SK-N-SH (cell line): ENCODE data around the gene SHISAL1. TPM values are rescaled to one million over a fixed set of nuclear protein-coding genes. Genes with fewer than 3 reads are reported as not detected.
A peak's percentile ranks its signal among the peaks of the same experiment; 100 is the strongest.

Experiments
- CTCF ChIA-PET: fragments of 300-600, 350-600 bp; formaldehyde crosslinking; extraction: SDS; loops from one replicate; lab custom pipeline; 2021; lab: Yijun Ruan, JAX
- POLR2A ChIA-PET: fragments of 350-600 bp; sonication (Branson Sonifier 250); formaldehyde crosslinking; extraction: SDS; loops from one replicate; lab custom pipeline; 2020; ENCODE audit warnings: antibody characterized with exemption, inconsistent platforms; lab: Yijun Ruan, JAX
- DNase-seq: peaks from one replicate; pipeline ENCODE4 v3.0.0; 2012
- H2AFZ ChIP-seq: fragments of 200-600 bp; sonication (generic); 2 replicates; pipeline ENCODE4 v1.8.1; 2016; ENCODE audit warnings: antibody characterized with exemption, mild to moderate bottlenecking, low read depth
- H3F3A ChIP-seq: fragments of 200-600 bp; sonication (generic); replicated peaks from 2 replicates; pipeline ENCODE3; 2016; ENCODE audit warnings: antibody characterized with exemption, mild to moderate bottlenecking; ENCODE audit not compliant: insufficient read depth
- H3K27ac ChIP-seq, 2 experiments: fragments of 200-500 bp in 1 of 2; fragments of 200-600 bp in 1 of 2; sonication (Bioruptor generic) in 1 of 2; sonication (generic), shearing (Covaris generic) in 1 of 2; 2 replicates each; pipeline versions ENCODE4 v1.5.1 to v1.6.1; 2014 to 2016; ENCODE audit warnings: low read depth in 2 of 2, inconsistent platforms in 1 of 2, low read length in 1 of 2, mild to moderate bottlenecking in 1 of 2, mixed read lengths in 1 of 2
- H3K27me3 ChIP-seq: fragments of 200-600 bp; sonication (generic), shearing (Covaris generic); 2 replicates; pipeline ENCODE4 v1.6.1; 2016; ENCODE audit warnings: mixed run types; ENCODE audit not compliant: insufficient read depth
- H3K36me3 ChIP-seq, 2 experiments: fragments of 200-500 bp in 1 of 2; fragments of 200-600 bp in 1 of 2; sonication (Bioruptor generic) in 1 of 2; sonication (generic) in 1 of 2; replicated peaks in 1 of 2; 2 replicates each; pipeline versions ENCODE3 to v1.5.1; 2014 to 2016; ENCODE audit warnings: low read length in 1 of 2, mild to moderate bottlenecking in 1 of 2; ENCODE audit not compliant: insufficient read depth in 2 of 2, control insufficient read depth in 1 of 2
- H3K4me1 ChIP-seq, 2 experiments: fragments of 200-500 bp in 1 of 2; fragments of 200-600 bp in 1 of 2; sonication (Bioruptor generic) in 1 of 2; sonication (generic), shearing (Covaris generic) in 1 of 2; 2 replicates each; pipeline versions ENCODE4 v1.5.1 to v1.6.1; 2014 to 2016; ENCODE audit warnings: low read depth in 1 of 2, low read length in 1 of 2, mixed run types in 1 of 2; ENCODE audit not compliant: insufficient read depth in 2 of 2, control insufficient read depth in 1 of 2
- H3K4me2 ChIP-seq: fragments of 200-600 bp; sonication (generic), shearing (Covaris generic); 2 replicates; pipeline ENCODE4 v1.6.1; 2017; ENCODE audit warnings: mixed run types
- H3K4me3 ChIP-seq, 2 experiments: fragments of 200-500 bp in 1 of 2; fragments of 200-600 bp in 1 of 2; sonication (Bioruptor generic) in 1 of 2; sonication (generic), shearing (Covaris generic) in 1 of 2; 2 replicates each; pipeline versions ENCODE4 v1.5.1 to v1.8.1; 2014 to 2016; ENCODE audit warnings: low read depth in 2 of 2, inconsistent platforms in 1 of 2, low read length in 1 of 2, mild to moderate bottlenecking in 1 of 2, mixed read lengths in 1 of 2, moderate library complexity in 1 of 2
- H3K79me2 ChIP-seq: fragments of 200-600 bp; sonication (generic); 2 replicates; pipeline ENCODE4 v1.8.1; 2017; ENCODE audit warnings: mild to moderate bottlenecking; ENCODE audit not compliant: insufficient read depth
- H3K9ac ChIP-seq: fragments of 200-600 bp; sonication (generic); 2 replicates; pipeline ENCODE4 v1.6.1; 2017; ENCODE audit warnings: mixed run types
- H3K9me2 ChIP-seq: fragments of 200-600 bp; sonication (generic); 2 replicates; pipeline ENCODE4 v1.6.1; 2017; ENCODE audit warnings: mixed run types
- H3K9me3 ChIP-seq: fragments of 200-600 bp; sonication (generic); 2 replicates; pipeline ENCODE4 v1.6.1; 2017; ENCODE audit warnings: mixed run types, mild to moderate bottlenecking, moderate library complexity
- H4K20me1 ChIP-seq: fragments of 200-600 bp; sonication (generic); 2 replicates; pipeline ENCODE4 v1.6.1; 2017; ENCODE audit warnings: mild to moderate bottlenecking, mixed run types; ENCODE audit not compliant: insufficient read depth
- CHD2 ChIP-seq: fragments of 150-350 bp; IDR thresholded peaks from 2 replicates; pipeline ENCODE4 v1.6.1; 2018; ENCODE audit warnings: low read length; ENCODE audit not compliant: partially characterized antibody
- ELF1 ChIP-seq: IDR thresholded peaks from 2 replicates; pipeline ENCODE4 v1.4.0; 2012
- EP300 ChIP-seq, 2 experiments: IDR thresholded peaks; 2 replicates each; pipeline versions ENCODE4 v1.4.0 to v1.6.1; 2012; ENCODE audit warnings: borderline replicate concordance in 1 of 2, low read depth in 1 of 2, low read length in 1 of 2
- EZH2phosphoT487 ChIP-seq: fragments of 200-600 bp; sonication (generic); IDR thresholded peaks from 2 replicates; pipeline ENCODE4 v1.6.1; 2017; ENCODE audit warnings: low read depth, mixed run types, mild to moderate bottlenecking, antibody characterized with exemption, moderate library complexity, borderline replicate concordance
- FOXJ3 ChIP-seq: sonication (generic); formaldehyde crosslinking; IDR thresholded peaks from 2 replicates; pipeline ENCODE4 v1.5.1; 2020; ENCODE audit warnings: mild to moderate bottlenecking, missing genetic modification reagents
- FOXM1 ChIP-seq: IDR thresholded peaks from 2 replicates; pipeline ENCODE4 v1.4.0; 2012; ENCODE audit warnings: low read depth, mild to moderate bottlenecking
- GABPA ChIP-seq: IDR thresholded peaks from 2 replicates; pipeline ENCODE4 v1.4.0; 2012; ENCODE audit warnings: low read depth, mild to moderate bottlenecking
- GATA2 ChIP-seq: sonication (generic); formaldehyde crosslinking; IDR thresholded peaks from 2 replicates; pipeline ENCODE4 v1.5.0; 2020; ENCODE audit warnings: mild to moderate bottlenecking, missing genetic modification reagents
- JUND ChIP-seq: IDR thresholded peaks from 2 replicates; pipeline ENCODE4 v1.4.0; 2012
- MEF2A ChIP-seq: IDR thresholded peaks from 2 replicates; pipeline ENCODE4 v1.4.0; 2012; ENCODE audit warnings: low read depth, borderline replicate concordance
- MXI1 ChIP-seq: IDR thresholded peaks from 2 replicates; pipeline ENCODE4 v1.6.1; 2012; ENCODE audit warnings: mild to moderate bottlenecking, low read depth, low read length, improper control_type of control experiment
- POLR2AphosphoS5 ChIP-seq: IDR thresholded peaks from 2 replicates; pipeline ENCODE4 v1.6.1; 2012; ENCODE audit warnings: low read depth, low read length
- RAD21 ChIP-seq: IDR thresholded peaks from 2 replicates; pipeline ENCODE4 v1.6.1; 2012; ENCODE audit warnings: mild to moderate bottlenecking, low read length
- SMC3 ChIP-seq: IDR thresholded peaks from 2 replicates; pipeline ENCODE4 v1.6.1; 2012; ENCODE audit warnings: low read depth, low read length, improper control_type of control experiment
- TAF1 ChIP-seq: IDR thresholded peaks from 2 replicates; pipeline ENCODE4 v1.6.1; 2012; ENCODE audit warnings: low read depth, mild to moderate bottlenecking, low read length, moderate library complexity, borderline replicate concordance
- TCF12 ChIP-seq: IDR thresholded peaks from 2 replicates; pipeline ENCODE4 v1.4.0; 2012
- TEAD4 ChIP-seq: IDR thresholded peaks from 2 replicates; pipeline ENCODE4 v1.4.0; 2012; ENCODE audit warnings: mild to moderate bottlenecking, borderline replicate concordance; ENCODE audit not compliant: insufficient read depth
- YY1 ChIP-seq: IDR thresholded peaks from 2 replicates; pipeline ENCODE4 v1.4.0; 2012; ENCODE audit warnings: low read depth, mild to moderate bottlenecking
- WGBS: methylation state at CpG from one replicate; pipeline ENCODE4 v1.1.6; 2017; ENCODE audit warnings: low lambda C conversion rate; 5-methylcytosine and 5-hydroxymethylcytosine counted together
- polyA plus RNA-seq, 3 experiments: library from polyadenylated mRNA; depleted of rRNA; stranded (reverse); fragments of >200 nt; gene quantifications; 2 replicates each; pipeline ENCODE4 v1.2.3, GENCODE V29; 2012
- TF ChIP-seq, protein P1 (sequence below): fragments of 200-600 bp; sonication (generic); IDR thresholded peaks from 2 replicates; pipeline ENCODE4 v1.6.1; 2017; ENCODE audit warnings: antibody characterized with exemption, mild to moderate bottlenecking, moderate library complexity
- TF ChIP-seq, protein P2 (sequence below): IDR thresholded peaks from 2 replicates; pipeline ENCODE4 v1.4.0; 2012; ENCODE audit warnings: low read depth, borderline replicate concordance
- TF ChIP-seq, protein P3 (sequence below): IDR thresholded peaks from 2 replicates; pipeline ENCODE4 v1.4.0; 2012; ENCODE audit warnings: low read depth
- TF ChIP-seq, protein P4 (sequence below): fragments of 150-350 bp; IDR thresholded peaks from 2 replicates; pipeline ENCODE4 v1.6.1; 2017; ENCODE audit warnings: antibody characterized with exemption, low read length, low read depth, borderline replicate concordance
- TF ChIP-seq, protein P5 (sequence below): IDR thresholded peaks from 2 replicates; pipeline ENCODE4 v1.4.0; 2012; ENCODE audit warnings: low read depth, borderline replicate concordance
- TF ChIP-seq, protein P6 (sequence below): IDR thresholded peaks from 2 replicates; pipeline ENCODE4 v1.6.1; 2012; ENCODE audit warnings: mild to moderate bottlenecking, low read depth, low read length, moderate library complexity

Gene SHISAL1
- polyA plus RNA-seq, 1 of the 3 experiments (the other 2 are of a cell fraction), result 0.10 TPM

DNA sequence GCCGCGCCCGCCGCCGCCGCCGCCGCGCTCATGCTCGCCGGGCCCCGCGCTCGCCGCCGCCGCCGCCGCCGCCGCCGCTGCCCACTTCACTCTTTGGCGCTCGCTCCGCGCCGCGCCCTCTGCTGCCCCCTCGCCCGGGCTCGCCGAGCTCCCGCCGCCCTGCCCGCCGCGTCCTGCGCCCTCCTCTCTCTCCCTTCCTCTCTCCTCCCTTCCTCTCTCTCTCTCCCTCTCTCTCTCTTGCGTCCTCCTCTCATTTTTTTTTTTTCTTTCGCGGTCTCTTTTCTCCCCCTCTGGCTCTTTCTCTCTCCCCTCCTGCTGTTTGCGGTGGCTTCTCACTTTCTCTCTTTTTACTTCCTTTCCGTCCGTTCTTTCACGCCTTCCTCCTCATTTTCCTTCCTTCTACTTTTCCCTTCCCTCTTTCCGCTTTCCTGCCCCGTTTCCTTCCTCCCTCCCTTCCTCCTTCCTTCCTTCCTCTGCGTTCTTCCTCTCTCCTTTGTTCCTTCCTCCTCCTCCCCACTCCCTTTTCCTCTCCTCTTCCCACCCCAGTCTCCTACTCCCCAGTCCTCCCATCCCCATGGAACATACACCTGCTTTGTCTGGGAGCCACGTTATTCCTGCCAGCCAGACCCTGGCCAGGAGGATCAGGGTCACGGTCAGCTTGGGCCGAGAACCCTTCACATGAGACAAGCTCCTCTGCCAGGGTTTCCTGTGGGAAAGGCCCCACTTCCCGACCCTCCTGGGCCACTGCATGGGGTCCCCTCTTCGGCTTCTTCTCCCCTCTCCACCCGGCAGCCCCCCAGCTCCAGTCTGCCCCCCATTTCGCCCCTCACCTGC is 19.3 kb upstream of the SHISAL1 start:
- POLR2A ChIA-PET, result no interaction called here

More for the DNA sequence above, 19.3 kb upstream of the SHISAL1 start:
- Histone ChIP-seq H3K79me2 (no peaks in the 10 kb centered on the region), H3K9ac (no peak overlapping the region), H4K20me1 (no peaks in the 10 kb centered on the region), H3K27ac (no peak overlapping the region), H3K4me1 (peaks cover 0 to 5% of the 10 kb centered on the region in 2 experiments; a peak in 1 of 4 replicates), H3K9me3 (no peaks in the 10 kb centered on the region), H3K9me2 (no peaks in the 10 kb centered on the region), H3K36me3 (no peaks in the 10 kb centered on the region), H3K4me2 (peak overlapping the region; percentile 60; the same call in 1 of the 2 replicates), H3K27me3 (peaks cover 19% of the 10 kb centered on the region; the same call in 1 of the 2 replicates), H3K4me3 (no peak overlapping the region; a peak in 1 of 4 replicates), H2AFZ (no peak overlapping the region), H3F3A (no peaks in the 10 kb centered on the region)
- 21% methylated on average over 36 of the region's 55 CpGs for whole genome bisulfite sequencing
- CTCF ChIA-PET, result interaction anchor here (0.6 to 2.1 kb wide), 11 partner anchors 8 to 339 kb away, joined by 3 to 6 read pairs (median 4); no protein-coding TSS in a partner anchor
- DNase-seq, result peak; percentile 86
- TF ChIP-seq, protein P1, sequence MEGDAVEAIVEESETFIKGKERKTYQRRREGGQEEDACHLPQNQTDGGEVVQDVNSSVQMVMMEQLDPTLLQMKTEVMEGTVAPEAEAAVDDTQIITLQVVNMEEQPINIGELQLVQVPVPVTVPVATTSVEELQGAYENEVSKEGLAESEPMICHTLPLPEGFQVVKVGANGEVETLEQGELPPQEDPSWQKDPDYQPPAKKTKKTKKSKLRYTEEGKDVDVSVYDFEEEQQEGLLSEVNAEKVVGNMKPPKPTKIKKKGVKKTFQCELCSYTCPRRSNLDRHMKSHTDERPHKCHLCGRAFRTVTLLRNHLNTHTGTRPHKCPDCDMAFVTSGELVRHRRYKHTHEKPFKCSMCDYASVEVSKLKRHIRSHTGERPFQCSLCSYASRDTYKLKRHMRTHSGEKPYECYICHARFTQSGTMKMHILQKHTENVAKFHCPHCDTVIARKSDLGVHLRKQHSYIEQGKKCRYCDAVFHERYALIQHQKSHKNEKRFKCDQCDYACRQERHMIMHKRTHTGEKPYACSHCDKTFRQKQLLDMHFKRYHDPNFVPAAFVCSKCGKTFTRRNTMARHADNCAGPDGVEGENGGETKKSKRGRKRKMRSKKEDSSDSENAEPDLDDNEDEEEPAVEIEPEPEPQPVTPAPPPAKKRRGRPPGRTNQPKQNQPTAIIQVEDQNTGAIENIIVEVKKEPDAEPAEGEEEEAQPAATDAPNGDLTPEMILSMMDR, result peak; percentile 35
- TF ChIP-seq, protein P2, sequence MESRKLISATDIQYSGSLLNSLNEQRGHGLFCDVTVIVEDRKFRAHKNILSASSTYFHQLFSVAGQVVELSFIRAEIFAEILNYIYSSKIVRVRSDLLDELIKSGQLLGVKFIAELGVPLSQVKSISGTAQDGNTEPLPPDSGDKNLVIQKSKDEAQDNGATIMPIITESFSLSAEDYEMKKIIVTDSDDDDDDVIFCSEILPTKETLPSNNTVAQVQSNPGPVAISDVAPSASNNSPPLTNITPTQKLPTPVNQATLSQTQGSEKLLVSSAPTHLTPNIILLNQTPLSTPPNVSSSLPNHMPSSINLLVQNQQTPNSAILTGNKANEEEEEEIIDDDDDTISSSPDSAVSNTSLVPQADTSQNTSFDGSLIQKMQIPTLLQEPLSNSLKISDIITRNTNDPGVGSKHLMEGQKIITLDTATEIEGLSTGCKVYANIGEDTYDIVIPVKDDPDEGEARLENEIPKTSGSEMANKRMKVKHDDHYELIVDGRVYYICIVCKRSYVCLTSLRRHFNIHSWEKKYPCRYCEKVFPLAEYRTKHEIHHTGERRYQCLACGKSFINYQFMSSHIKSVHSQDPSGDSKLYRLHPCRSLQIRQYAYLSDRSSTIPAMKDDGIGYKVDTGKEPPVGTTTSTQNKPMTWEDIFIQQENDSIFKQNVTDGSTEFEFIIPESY, result no peak
- TF ChIP-seq GABPA (no peak), FOXM1 (no peak), TCF12 (no peak), TAF1 (no peak), POLR2AphosphoS5 (no peak), RAD21 (0 out of 2 replicates have a peak, but pooled peaks have one; percentile 11), SMC3 (0 out of 2 replicates have a peak, but pooled peaks have one; percentile 16), TEAD4 (no peak), MXI1 (no peak), EP300 (IDR thresholded peaks at IDR 0.05; ENCODE audit: borderline replicate concordance in 1 of 2, low read depth in 1 of 2, low read length in 1 of 2) (no peak), MEF2A (no peak), FOXJ3 (CRISPR knock-in tag) (no peak), JUND (no peak), YY1 (no peak), EZH2phosphoT487 (no peak), CHD2 (no peak), GATA2 (CRISPR knock-in tag) (no peak), ELF1 (no peak)
- TF ChIP-seq, protein P3, sequence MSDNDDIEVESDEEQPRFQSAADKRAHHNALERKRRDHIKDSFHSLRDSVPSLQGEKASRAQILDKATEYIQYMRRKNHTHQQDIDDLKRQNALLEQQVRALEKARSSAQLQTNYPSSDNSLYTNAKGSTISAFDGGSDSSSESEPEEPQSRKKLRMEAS, result no peak
- TF ChIP-seq, protein P4, sequence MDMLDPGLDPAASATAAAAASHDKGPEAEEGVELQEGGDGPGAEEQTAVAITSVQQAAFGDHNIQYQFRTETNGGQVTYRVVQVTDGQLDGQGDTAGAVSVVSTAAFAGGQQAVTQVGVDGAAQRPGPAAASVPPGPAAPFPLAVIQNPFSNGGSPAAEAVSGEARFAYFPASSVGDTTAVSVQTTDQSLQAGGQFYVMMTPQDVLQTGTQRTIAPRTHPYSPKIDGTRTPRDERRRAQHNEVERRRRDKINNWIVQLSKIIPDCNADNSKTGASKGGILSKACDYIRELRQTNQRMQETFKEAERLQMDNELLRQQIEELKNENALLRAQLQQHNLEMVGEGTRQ, result no peak
- TF ChIP-seq, protein P5, sequence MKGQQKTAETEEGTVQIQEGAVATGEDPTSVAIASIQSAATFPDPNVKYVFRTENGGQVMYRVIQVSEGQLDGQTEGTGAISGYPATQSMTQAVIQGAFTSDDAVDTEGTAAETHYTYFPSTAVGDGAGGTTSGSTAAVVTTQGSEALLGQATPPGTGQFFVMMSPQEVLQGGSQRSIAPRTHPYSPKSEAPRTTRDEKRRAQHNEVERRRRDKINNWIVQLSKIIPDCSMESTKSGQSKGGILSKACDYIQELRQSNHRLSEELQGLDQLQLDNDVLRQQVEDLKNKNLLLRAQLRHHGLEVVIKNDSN, result no peak
- TF ChIP-seq, protein P6, sequence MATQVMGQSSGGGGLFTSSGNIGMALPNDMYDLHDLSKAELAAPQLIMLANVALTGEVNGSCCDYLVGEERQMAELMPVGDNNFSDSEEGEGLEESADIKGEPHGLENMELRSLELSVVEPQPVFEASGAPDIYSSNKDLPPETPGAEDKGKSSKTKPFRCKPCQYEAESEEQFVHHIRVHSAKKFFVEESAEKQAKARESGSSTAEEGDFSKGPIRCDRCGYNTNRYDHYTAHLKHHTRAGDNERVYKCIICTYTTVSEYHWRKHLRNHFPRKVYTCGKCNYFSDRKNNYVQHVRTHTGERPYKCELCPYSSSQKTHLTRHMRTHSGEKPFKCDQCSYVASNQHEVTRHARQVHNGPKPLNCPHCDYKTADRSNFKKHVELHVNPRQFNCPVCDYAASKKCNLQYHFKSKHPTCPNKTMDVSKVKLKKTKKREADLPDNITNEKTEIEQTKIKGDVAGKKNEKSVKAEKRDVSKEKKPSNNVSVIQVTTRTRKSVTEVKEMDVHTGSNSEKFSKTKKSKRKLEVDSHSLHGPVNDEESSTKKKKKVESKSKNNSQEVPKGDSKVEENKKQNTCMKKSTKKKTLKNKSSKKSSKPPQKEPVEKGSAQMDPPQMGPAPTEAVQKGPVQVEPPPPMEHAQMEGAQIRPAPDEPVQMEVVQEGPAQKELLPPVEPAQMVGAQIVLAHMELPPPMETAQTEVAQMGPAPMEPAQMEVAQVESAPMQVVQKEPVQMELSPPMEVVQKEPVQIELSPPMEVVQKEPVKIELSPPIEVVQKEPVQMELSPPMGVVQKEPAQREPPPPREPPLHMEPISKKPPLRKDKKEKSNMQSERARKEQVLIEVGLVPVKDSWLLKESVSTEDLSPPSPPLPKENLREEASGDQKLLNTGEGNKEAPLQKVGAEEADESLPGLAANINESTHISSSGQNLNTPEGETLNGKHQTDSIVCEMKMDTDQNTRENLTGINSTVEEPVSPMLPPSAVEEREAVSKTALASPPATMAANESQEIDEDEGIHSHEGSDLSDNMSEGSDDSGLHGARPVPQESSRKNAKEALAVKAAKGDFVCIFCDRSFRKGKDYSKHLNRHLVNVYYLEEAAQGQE, result no peak
